Measurements from ENCODE around the gene SORBS2. TPM values are rescaled to one million over a fixed set of nuclear protein-coding genes. Genes with fewer than 3 reads are reported as not detected.

SORBS2 gene
- polyA plus RNA-seq, 1 donor = 76.6 TPM

GRCh38 chr4:185679523-185679922, 132.5 kb downstream of the SORBS2 start:
- DNase-seq = no peak

GRCh38 chr4:185677637-185678314, 134.2 kb downstream of the SORBS2 start:
- no peak for DNase-seq

- DNase-seq = no peak
These were observed 139.4 kb downstream of the SORBS2 start for GRCh38 chr4:185672618-185673017.

GRCh38 chr4:185672151-185672550, 139.8 kb downstream of the SORBS2 start:
- DNase-seq = no peak

- DNase-seq = no peak
These were observed 140.5 kb downstream of the SORBS2 start for GRCh38 chr4:185671496-185671895.

GRCh38 chr4:185671066-185671465, 140.9 kb downstream of the SORBS2 start:
- no peak for DNase-seq

- DNase-seq = no peak
These were observed 142.7 kb downstream of the SORBS2 start for GRCh38 chr4:185669288-185669687.

GRCh38 chr4:185666156-185666555, 145.8 kb downstream of the SORBS2 start:
- no peak for DNase-seq

GRCh38 chr4:185665655-185666054, 146.3 kb downstream of the SORBS2 start:
- DNase-seq = no peak

GRCh38 chr4:185664481-185664880, 147.5 kb downstream of the SORBS2 start:
- DNase-seq = no peak

GRCh38 chr4:185662030-185662778, 149.8 kb downstream of the SORBS2 start:
- DNase-seq = no peak

GRCh38 chr4:185660340-185660739, 151.7 kb downstream of the SORBS2 start:
- DNase-seq = no peak

- DNase-seq = no peak
These were observed 154.3 kb downstream of the SORBS2 start for GRCh38 chr4:185657699-185658098.

- no peak for DNase-seq
These were observed 154.8 kb downstream of the SORBS2 start for GRCh38 chr4:185657183-185657582.

GRCh38 chr4:185656467-185656931, 155.5 kb downstream of the SORBS2 start:
- no peak for DNase-seq

GRCh38 chr4:185654965-185655554, 156.9 kb downstream of the SORBS2 start:
- no peak for DNase-seq

GRCh38 chr4:185654311-185654710, 157.7 kb downstream of the SORBS2 start:
- no peak for DNase-seq

- DNase-seq = no peak
These were observed 160.1 kb downstream of the SORBS2 start for GRCh38 chr4:185651851-185652250.

- DNase-seq = no peak
These were observed 160.8 kb downstream of the SORBS2 start for GRCh38 chr4:185651137-185651677.

- DNase-seq = no peak
These were observed 163.4 kb downstream of the SORBS2 start for GRCh38 chr4:185648631-185649030.

- DNase-seq = no peak
These were observed 166.6 kb downstream of the SORBS2 start for GRCh38 chr4:185645403-185645802.

GRCh38 chr4:185644408-185644807, 167.6 kb downstream of the SORBS2 start:
- no peak for DNase-seq

GRCh38 chr4:185642907-185643306, 169.1 kb downstream of the SORBS2 start:
- DNase-seq = no peak
